ENCODE data around the gene ZSCAN5A.

DNA sequence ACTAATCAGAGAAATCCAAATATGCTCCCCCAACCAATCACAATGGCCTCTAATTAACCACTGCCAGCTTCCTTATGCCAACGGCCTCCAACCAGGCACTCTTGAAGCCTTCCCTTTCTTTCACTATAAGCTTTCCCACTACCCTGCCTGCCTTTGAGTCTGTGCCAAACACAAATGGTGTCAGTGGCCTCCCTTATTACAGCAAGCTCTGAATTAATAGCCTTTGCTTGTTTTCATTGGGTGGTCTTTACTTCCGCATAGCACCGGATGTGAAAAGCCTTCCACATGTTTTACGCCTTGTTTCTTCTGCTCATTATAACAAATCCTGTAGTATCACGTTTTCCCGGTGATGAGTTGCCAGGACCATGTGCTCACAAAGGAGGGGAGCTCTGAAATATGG is 43.5 kb downstream of the ZSCAN5A start:
- TF ChIP-seq, protein P1, sequence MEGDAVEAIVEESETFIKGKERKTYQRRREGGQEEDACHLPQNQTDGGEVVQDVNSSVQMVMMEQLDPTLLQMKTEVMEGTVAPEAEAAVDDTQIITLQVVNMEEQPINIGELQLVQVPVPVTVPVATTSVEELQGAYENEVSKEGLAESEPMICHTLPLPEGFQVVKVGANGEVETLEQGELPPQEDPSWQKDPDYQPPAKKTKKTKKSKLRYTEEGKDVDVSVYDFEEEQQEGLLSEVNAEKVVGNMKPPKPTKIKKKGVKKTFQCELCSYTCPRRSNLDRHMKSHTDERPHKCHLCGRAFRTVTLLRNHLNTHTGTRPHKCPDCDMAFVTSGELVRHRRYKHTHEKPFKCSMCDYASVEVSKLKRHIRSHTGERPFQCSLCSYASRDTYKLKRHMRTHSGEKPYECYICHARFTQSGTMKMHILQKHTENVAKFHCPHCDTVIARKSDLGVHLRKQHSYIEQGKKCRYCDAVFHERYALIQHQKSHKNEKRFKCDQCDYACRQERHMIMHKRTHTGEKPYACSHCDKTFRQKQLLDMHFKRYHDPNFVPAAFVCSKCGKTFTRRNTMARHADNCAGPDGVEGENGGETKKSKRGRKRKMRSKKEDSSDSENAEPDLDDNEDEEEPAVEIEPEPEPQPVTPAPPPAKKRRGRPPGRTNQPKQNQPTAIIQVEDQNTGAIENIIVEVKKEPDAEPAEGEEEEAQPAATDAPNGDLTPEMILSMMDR (IDR thresholded peaks at IDR 0.05) = no peak
- TF ChIP-seq POLR2A (IDR thresholded peaks at IDR 0.05) = no peak

Data from uterus (tissue), 2 donors.